SH-SY5Y (cell line): ENCODE data around the gene CDH4.

Source experiments
- GATA2 ChIP-seq: IDR thresholded peaks from 2 replicates; pipeline ENCODE4 v1.6.1; 2011; ENCODE audit warnings: mild to moderate bottlenecking, low read depth, low read length
- GATA3 ChIP-seq: IDR thresholded peaks from 2 replicates; pipeline ENCODE4 v1.6.1; 2011; ENCODE audit warnings: low read depth, mild to moderate bottlenecking, low read length, moderate library complexity

CDH4 gene

GRCh38 chr20:61513124-61514017 lies 261.3 kb downstream of the CDH4 start:
- TF ChIP-seq GATA2 (no peak), GATA3 (no peak)

GRCh38 chr20:61514018-61514365 lies 261.9 kb downstream of the CDH4 start:
- TF ChIP-seq GATA3: no peak
- no peak for TF ChIP-seq GATA2

- no peak for TF ChIP-seq GATA3
- no peak for TF ChIP-seq GATA2
Observed at GRCh38 chr20:61514396-61514795, 262.3 kb downstream of the CDH4 start.

- TF ChIP-seq GATA3: no peak
- no peak for TF ChIP-seq GATA2
Observed at GRCh38 chr20:61514805-61515505, 262.9 kb downstream of the CDH4 start.

- TF ChIP-seq GATA3 (no peak), GATA2 (no peak)
Observed at GRCh38 chr20:61515922-61516321, 263.9 kb downstream of the CDH4 start.

- TF ChIP-seq GATA3 (no peak), GATA2 (no peak)
Observed at GRCh38 chr20:61516346-61517208, 264.5 kb downstream of the CDH4 start.

GRCh38 chr20:61517419-61517818 lies 265.4 kb downstream of the CDH4 start:
- no peak for TF ChIP-seq GATA3
- no peak for TF ChIP-seq GATA2

- TF ChIP-seq GATA2 (no peak), GATA3 (no peak)
Observed at GRCh38 chr20:61518424-61518951, 266.4 kb downstream of the CDH4 start.

- TF ChIP-seq GATA2 (no peak), GATA3 (no peak)
Observed at GRCh38 chr20:61519488-61519887, 267.4 kb downstream of the CDH4 start.

- TF ChIP-seq GATA2 (no peak), GATA3 (no peak)
Observed at GRCh38 chr20:61520076-61520892, 268.2 kb downstream of the CDH4 start.

GRCh38 chr20:61520893-61521460 lies 268.9 kb downstream of the CDH4 start:
- TF ChIP-seq GATA3 (no peak), GATA2 (no peak)

GRCh38 chr20:61521687-61522420 lies 269.8 kb downstream of the CDH4 start:
- TF ChIP-seq GATA3 (no peak), GATA2 (no peak)
